HG02870 (cell line): ENCODE measurements around the gene SLCO2B1.

Experiments
- ATAC-seq: cut with Tn5 transposase; IDR thresholded peaks from one replicate; pipeline ENCODE4 v1.9.1; 2021; ENCODE audit warnings: mild to moderate bottlenecking, moderate library complexity; ENCODE audit not compliant: unreplicated experiment

Gene SLCO2B1

DNA sequence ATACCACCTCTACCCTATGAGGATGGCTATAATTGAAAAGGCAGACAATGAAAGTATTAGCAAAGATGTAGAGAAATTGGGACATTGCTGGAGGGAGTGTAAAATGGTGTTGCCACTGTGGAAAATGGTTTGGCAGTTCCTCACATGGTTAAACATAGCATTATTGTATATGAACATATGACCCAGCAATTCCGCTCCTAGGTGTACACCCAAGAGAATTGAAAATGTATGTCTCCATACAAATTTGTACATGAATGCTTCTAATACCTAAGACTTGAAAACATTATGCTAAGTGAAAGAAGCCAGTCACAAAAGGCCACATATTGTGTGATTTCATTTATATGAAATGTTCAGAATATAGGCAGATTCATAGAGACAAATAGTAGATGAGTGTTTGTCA is 10.0 kb downstream of the SLCO2B1 start:
- ATAC-seq, result no peak

DNA sequence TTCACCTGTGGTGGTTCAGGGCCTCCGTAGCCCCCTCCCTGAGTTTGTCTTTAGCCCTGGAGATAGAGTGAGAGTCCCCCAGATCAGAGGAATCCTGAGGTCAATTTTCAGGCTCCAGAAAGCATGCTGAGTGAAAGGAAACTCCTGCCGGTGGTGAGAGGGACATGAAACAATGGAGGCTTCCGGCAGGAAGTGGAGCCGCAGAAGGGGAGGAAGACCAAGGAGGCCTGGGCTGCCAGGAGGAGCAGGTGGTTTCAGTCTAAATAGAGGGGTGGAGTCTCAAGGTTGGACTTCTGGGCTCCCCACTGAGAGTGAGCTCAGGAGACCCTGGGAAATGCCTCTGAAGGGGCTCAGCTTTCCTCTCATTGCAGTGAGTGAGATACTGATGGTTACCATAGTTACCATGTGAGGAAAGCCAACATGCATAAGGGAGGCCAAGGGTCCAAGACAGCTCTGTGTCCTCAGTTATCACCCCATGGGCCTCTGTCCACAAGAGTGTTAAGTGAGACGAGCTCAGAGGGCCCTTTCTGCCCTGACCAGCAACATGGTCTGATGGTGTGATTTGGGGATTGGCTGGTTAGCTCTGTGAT is 10.7 kb downstream of the SLCO2B1 start:
- no peak for ATAC-seq

DNA sequence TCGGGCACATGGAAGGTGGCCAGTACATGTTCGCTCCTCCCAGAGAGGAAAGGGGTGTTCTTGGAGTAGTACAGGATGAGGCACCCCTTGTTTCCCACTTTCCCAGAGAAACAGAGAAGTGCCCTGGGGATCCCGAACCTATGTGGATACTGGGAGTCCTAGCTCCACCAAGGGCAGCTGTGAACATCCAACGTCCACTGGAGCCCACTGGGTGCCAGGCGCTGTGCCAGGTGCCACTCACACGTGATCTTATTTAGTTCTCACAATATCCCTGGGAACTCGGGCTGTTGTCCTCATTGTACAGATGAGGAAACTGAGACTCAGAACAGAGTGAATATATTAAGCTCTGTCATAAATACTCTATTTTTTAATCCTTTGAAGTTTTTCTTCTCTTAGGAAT is 12.0 kb downstream of the SLCO2B1 start:
- ATAC-seq, result no peak

DNA sequence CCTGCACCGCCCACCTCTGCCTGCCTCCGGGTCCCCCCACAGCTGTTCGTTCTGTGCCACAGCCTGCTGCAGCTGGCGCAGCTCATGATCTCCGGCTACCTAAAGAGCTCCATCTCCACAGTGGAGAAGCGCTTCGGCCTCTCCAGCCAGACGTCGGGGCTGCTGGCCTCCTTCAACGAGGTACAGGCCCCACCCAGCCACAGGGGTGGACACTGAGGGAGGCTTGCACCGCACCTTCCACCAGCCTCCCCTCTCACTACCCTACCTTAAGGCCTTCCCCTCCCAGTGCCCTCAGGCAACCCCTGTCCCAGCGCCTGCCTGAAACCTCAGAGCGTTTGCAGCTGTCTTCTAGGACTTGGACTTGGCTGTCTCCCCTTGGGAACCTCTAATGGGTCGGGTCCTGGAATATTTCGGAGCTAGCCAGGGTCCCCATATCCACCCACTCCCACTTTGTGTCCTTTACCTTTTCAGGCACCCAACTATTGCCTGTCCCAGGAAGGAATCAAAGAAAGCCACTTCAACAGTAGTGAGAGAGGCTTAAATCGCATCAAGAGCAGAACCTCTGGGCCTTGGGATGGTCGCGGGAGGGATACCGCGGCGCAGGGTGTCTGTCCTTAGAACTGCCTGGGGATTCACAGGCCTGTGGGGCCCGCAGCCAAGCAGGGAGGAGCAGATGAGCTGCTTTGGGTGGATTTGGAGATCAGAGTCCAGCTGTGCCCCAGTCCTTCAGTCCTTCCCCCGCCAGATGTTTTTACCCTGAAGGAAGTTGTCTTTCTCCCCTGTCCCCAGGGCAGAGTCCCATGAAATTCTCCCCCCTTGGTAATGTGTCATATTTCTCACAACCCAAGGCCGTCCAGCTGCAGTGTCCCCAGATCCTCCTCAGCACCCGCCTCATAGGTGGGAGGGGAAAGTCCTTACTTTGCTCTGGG is 13.3 kb downstream of the SLCO2B1 start:
- ATAC-seq, result no peak

DNA sequence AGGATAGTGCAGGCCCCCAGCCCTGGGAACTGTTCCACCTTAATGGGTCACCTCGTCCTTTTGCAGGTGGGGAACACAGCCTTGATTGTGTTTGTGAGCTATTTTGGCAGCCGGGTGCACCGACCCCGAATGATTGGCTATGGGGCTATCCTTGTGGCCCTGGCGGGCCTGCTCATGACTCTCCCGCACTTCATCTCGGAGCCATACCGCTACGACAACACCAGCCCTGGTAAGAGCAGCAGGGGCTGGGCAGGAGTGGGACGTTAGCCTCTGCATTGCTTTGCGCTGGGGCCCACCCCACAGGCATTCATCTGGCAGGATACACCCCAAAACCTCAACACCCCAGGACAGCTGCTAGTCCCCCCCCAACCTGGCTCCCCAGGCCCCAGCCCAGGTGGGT is 14.8 kb downstream of the SLCO2B1 start:
- no peak for ATAC-seq

DNA sequence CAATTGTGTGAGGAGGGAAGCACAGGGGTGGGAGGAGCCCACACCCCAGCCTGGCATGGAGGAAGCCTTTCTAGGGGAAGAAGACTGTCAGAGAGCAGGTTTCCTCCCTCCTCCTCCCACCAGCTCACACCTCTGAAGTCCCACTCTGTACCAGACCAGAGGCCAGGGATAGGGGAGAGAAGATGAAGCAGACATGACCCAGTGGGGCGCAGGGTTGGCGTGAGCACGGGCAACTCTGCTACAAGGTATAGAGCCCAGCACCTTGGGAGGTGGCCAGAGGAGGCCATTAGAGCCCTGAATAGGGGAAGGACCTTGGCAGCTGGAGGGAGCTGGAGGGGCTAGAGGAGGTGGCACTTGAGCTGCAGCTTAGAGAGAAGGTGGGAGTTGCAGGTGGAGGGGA is 15.9 kb downstream of the SLCO2B1 start:
- ATAC-seq, result no peak

DNA sequence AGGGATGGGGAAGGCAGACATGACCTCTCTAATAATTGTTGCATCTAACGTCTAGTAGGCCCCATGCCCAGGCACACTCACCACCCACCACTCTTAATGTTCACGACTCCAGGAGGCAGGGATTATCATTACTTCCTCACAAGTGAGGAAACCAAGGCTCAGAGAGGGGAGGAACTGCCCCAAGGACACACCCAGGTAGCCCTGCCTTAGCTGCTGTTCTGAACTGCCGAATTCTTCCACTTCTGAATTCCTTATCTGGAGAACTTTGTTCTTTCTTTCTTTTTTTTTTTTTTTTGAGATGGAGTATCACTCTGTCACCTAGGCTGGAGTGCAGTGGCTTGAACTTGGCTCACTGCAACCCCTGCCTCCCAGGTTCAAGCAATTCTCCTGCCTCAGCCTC is 16.7 kb downstream of the SLCO2B1 start:
- no peak for ATAC-seq

DNA sequence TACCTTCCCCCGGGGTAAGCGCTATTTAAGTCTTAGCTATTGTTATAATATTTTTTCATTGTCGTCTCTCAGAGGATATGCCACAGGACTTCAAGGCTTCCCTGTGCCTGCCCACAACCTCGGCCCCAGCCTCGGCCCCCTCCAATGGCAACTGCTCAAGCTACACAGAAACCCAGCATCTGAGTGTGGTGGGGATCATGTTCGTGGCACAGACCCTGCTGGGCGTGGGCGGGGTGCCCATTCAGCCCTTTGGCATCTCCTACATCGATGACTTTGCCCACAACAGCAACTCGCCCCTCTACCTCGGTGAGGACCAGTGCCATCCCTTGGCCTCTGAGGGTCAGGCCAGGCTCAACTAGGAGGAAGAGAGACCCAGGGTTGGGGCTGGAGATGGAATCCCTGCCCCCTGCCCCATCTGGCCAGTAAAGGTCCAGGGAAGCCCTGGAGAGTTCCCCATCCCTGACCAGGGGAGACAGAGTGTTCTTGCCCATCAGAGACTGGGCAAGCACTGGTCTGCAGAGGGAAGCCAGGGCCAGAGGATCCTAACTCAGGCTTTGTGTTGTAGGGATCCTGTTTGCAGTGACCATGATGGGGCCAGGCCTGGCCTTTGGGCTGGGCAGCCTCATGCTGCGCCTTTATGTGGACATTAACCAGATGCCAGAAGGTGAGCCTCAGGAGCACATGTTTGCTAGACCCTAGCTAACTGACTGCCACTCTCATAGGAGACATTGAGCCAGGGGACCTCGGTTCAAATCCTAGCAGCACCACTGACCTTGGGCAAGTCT is 18.4 kb downstream of the SLCO2B1 start:
- ATAC-seq, result no peak

DNA sequence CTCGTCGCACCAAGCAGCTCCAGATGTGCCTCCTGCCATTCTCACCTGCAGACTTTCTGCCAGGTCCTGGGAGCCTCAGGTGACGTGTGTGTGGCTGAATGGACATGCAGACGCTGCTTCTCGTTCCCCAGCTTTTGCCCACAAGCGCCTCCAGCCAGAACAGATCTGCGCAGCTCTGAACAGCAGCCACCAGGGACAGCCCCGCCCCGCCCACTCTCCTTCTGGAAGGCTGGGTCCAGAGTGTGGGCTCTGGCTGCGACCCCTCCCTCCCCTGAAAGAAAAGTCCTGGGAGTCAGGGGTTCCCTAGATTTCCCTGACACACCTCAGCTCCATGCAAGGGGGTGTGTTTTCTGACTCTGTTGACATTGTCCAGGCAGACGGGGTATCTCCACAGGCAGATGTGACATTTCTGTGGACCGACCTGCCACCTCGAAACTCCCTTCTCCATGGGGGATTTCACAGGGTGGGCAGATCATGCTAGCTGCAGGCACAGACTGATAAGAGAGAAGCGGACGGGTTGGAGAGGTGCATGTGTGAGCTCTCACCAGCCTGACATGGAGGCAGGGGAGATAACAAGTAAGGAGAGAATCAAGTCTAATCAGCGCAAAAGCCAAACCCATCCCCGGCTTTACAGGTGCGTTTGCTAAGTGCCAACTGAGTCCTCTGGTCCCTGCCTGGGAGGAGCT is 19.8 kb downstream of the SLCO2B1 start:
- no peak for ATAC-seq

DNA sequence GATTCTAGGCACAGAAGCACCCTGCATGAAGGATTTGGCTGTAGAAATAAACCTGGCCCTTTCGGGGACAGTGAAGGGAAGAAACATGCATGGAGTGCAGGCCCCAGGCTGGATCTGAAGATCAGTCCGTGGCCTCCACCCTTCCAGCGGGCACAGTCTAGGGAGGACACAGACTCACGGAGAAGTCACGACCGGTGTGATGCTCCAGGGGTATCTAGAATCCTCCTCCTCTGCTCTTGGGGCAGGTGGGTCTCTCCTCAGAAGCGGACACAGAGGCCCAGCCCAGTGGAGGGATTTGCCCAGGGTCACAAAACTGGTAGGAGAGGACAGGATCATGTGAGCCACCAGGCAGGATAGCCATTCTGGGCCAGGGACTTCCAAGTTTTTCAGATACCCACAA is 22.4 kb downstream of the SLCO2B1 start:
- no peak for ATAC-seq

DNA sequence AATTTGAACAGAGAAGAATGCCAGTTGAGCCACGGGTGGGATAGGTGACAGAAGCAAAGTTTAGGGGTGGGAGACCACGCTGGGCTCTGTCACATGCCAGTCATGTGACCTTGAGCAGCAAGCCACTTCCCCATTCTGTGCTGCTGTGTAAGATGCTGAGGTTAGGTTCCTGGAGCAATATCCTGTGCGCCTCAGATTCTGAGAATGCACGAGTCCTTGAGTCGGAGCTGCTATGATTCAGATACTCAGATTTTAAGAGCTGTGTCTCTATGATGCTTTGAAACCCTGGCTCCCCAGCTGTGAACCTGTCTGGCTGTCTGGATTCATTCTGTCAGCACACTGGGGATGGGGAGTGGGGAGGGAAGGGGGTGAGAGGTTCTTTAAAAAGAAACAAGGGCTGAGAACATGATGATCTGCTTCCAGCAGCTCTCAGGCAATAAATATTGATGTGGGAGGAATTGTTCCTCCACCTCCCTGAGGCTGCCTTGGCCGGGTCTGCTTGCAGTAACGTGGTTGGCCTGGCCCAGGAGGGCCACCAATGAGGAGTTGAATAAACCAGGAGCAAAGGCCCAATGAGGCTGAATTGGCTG is 24.0 kb downstream of the SLCO2B1 start:
- no peak for ATAC-seq

DNA sequence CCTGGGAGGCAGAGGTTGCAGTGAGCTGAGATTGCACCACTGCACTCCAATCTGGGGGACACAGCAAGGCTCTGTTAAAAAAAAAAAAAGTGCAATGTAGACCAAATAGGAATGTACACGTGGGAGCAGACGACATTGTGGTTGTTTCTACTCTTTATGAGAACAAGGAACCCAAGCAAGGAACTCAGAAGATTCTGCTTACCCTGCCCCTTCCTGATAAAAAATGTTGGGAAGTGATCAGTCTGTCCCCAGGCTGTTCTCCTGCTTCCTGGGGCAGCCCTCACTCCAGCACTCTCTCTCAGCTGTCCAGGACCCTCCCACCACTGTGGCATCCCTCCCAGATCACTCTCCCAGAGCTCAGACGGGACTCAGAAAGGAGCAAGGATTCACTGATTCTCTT is 31.8 kb downstream of the SLCO2B1 start:
- no peak for ATAC-seq

DNA sequence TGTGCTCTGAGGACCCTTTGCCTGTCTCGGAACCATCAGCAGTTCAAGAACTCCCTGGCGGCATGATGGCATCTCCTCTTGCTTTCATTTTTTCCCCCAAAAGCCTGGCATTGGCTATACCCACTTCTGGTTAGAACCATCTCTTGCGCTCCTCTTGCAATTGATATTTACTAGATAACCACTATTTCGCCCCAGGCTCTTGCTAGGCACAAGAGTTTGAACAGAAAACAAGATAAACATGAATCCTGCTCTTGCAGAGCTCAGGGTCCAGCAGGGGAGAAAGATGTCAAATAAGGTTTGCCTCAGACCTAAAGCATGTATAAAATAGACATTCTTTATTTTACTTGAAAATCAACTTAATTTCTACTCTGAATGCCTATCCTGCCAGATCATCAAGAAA is 33.1 kb downstream of the SLCO2B1 start:
- ATAC-seq, result no peak

DNA sequence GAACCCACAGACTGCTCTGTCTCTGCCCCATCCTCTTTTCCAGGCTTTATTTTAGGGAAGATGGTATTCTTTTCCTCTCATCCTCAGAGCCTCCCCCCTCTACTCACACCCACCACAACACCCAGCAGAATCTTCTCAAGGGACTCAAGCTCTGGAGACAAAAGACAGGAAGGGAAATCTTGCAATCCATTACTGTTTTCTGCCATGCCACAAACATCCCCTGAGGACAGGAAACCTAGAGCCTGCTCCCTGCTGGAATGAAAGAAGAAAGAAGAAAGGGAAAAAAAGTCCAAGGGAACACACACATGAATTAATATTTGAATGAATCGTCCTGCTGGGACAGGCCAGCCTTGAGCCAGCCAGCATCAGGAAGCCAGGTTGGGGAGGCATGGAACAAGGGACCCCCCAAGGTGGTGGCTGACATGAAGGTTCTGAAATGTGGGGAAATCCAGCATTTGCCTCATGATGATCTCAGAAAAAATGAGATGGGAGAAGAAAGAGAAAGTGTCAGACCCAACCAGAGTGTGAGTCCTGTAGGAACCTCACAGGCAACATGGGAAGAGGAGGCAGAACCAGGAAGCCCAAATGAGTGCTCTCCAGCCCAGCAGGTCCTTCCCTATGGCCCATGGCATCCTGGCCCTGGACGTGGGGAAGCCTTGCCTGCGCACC is 34.0 kb downstream of the SLCO2B1 start:
- ATAC-seq, result no peak

DNA sequence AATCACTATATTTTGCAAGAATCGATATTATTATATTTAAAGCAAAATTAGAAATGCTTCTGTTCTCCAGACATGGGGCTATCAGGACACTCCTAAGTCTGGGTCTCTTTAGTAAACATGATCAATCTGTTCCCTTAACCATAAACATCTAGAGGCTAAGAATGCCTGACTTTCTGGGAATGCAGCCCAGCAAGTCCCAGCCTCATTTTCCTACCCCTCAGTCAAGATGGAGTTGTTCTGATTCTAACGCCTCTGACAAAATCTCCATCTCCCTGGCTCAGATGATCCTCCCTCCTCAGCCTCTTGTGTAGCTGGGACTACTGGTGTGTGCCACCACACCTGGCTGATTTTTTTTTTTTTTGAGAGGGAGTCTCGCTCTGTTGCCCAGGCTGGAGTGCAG is 35.0 kb downstream of the SLCO2B1 start:
- ATAC-seq, result no peak

DNA sequence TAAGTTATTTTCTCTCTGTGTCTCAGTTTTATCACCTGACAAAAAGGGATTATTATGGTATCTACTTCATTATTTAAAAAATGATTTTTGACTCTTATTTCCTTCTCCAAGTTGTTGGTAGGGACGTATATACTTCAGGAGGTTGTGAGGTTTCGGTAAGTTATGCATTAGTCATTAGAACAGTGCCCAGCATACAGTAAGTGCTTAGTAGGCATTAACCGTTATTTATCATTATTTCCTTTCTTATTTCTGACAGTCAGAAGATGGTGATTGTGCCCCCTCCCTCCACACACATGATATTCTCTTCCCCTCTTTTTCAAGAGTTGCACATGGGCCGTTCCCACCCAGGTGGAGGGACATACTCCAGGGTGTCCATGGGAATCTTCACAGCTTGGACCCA is 36.1 kb downstream of the SLCO2B1 start:
- no peak for ATAC-seq

DNA sequence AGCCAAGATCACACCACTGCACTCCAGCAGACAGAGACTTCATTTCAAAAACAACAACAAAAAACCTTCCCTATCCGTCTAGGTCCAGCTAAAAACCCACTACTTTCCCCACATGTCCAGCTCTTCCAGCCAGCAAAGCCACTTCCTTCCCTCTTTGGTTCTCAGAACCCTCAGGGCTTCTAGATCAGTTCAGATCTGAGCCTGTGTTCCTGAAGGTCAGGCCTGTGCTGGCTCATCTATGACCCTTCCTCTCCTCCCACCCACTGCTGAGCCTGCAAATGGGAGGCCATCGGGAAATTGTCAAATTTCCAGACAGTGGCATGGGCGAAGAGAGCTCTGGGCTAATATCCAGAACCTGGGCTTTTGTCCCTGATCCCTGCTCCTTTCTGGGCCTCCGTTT is 37.8 kb downstream of the SLCO2B1 start:
- no peak for ATAC-seq

DNA sequence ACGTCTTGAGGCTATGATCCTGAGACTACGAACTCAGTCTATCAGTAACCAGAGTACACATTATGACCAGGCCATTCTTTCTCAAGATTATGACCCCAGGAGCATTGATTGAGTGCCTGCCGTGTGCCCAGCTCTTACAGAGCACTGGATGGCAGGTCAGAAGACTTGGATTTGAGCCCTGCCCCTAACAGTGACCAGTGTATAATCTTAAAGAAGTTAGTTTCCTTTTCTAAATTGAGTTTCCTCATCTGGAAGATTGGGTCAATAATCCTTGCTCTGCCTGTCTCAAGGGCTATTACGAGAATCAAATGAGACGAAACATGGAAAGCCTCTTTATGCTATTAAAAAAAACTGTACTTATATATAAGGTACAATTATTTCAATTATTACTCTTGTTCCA is 38.2 kb downstream of the SLCO2B1 start:
- ATAC-seq, result no peak

DNA sequence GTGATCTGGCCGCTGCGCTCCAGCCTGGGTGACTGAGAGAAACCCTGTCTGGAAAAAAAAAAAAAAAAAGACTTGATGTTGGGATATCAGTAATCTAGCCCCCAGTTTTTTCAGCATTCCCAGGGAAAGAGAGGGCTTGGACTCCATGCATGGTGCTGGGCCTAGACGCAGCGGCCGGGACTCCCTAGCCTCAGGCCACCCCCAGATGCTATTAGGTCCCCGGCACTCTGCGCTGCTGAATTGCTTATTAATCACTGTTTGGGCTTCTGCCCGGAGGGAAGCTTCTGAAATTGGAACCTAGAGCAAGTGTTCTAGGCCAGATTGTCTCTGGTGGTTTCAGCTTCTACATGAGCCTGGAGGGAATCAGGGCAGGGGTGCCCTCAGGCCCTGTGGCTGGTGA is 39.0 kb downstream of the SLCO2B1 start:
- no peak for ATAC-seq

DNA sequence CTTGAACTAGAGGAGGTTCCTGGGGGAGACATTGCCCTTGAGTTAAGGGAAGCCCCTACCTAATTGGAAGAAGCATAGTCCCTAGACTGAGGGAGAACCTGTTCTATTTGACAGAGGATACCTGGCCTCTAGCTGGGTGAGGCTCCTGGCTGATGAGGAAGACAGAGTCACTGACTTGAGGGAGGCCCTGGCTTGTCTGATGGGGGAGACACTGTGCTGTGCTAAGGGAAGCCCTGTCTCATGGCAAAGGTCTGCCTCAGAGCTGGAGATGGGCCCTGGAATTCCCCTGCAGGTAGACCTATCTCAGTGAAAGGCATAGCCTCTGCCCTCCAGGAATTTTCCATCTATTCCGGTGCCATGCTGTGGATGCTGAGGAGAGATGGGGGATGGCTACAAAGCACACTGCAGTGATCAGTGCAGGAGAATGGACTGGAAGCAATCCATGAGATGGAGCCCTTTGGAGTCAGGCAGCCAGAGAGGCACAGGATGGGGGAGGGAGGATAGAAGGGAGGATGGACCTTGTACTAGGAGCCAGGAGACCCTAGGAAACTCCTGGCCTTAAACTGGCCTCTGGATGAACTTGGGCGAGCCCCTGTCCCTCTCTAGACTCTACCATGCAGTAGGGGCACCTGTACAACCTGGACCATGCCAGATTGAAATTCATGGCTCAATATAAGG is 39.9 kb downstream of the SLCO2B1 start:
- ATAC-seq, result no peak
